H1 (cell line): ENCODE results near the gene AFF1. TPM values are rescaled to one million over a fixed set of nuclear protein-coding genes. Genes with fewer than 3 reads are reported as not detected.

Experiments
- polyA plus RNA-seq, 7 experiments: library from polyadenylated mRNA; depleted of rRNA in 3 of 7; stranded (reverse) in 5 of 7; unstranded in 2 of 7; fragments of >200 nt in 5 of 7; fragments of 200-250 nt in 2 of 7; gene quantifications; 1 replicate in 5 of 7; 2 replicates in 1 of 7; 4 replicates in 1 of 7; pipeline versions ENCODE4 v1.2.1 to v1.2.3, GENCODE V29; 2011 to 2013; ENCODE audit warnings: missing spikeins in 2 of 7, mixed read lengths in 2 of 7
- total RNA-seq: library from RNA; stranded (reverse); fragmentation: NEBNext Ultra II Directional; extraction: Animal tissue kit (Norgen Biotek cat#: 25700); gene quantifications from 2 replicates; pipeline ENCODE4 v1.2.1, GENCODE V29; 2021
- TF ChIP-seq, protein P1 (sequence below): IDR thresholded peaks from 2 replicates; pipeline ENCODE4 v1.6.1; 2012; ENCODE audit warnings: inconsistent platforms

AFF1 gene
- total and polyA plus RNA-seq, 2 of the 8 experiments (the other 6 are each of a cell fraction or from before 2014, with no cell fraction given), result 14.8 to 85.5 TPM

DNA sequence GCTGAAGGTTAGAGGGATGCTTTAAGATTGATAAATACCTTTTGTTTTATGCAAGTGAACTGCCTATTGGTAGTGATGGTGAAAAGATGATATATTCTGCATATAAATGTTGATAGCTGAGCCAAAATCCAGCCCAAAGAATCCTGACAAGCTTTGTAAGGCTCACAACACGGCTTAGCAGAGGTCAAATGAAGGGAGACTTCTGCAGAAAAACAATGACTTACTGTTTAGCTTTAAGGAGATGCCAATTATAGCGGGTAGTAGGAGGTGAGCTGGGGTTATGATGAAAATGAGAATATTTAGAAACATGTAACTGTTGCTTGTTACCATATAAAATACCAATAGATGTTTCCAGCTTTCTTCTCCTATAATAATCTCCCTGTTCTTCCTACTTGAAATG lies 97.1 kb downstream of the AFF1 start (continued):
- TF ChIP-seq, protein P1, sequence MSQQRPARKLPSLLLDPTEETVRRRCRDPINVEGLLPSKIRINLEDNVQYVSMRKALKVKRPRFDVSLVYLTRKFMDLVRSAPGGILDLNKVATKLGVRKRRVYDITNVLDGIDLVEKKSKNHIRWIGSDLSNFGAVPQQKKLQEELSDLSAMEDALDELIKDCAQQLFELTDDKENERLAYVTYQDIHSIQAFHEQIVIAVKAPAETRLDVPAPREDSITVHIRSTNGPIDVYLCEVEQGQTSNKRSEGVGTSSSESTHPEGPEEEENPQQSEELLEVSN, result no peak
